ENCODE measurements around the gene CRIP2. TPM values are rescaled to one million over a fixed set of nuclear protein-coding genes. Genes with fewer than 3 reads are reported as not detected.

Gene CRIP2
- total and polyA plus RNA-seq, 9 of the 15 experiments (the other 6 are each of a cell fraction or from before 2014, with no cell fraction given), result 0.18 to 2.0 (median 0.69) TPM; not detected in 1

DNA sequence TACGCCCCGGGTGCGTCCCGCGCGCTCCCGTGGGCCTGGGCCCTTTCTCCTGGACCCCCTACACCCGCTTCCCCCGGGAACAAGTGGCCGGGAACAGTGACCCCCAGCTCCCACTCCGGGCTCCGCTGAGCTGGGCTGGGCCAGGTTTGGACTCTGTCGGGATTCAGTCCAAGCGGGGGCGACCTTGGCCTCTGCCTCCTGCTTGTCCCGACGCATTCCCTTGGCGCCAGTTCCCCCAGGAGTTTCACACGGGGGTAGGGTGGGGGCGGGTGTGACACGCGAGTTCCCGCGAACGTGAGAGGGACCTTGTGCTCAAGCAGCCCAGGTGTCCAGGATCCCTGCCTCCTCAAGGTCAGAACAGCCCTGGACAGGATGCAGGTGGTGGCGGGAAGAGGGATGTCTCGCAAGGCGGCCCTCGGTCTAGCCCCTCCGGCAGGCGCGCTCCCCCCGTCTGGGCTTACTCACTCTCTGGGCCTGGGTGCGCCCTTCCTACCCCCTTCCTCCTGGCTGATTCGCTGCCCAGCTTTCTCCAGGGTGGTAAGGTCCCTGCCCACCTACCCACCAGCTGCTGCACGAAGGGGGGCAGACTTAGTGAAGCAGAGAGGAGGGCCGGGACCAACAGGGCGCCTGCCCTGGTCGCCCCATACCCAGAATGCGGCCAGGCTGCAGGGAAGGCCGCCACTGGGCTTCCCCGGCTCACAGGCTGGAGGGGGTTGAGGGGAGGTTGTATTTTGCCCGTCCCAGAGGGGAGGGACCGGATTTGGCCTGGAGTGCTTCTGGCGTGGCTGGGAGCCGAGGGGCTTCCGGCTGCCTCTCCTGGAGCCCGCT is 862 bp downstream of the CRIP2 start:
- FAIRE-seq, result no peak
- Histone ChIP-seq H3K9ac (ENCODE audit: insufficient read depth in 1 of 2, low read depth in 2 of 2, low read length in 2 of 2) (no peak overlapping the region; a peak in 1 of 4 replicates), H3K36me3 (ENCODE audit: control insufficient read depth, insufficient read depth, low read length) (no peaks in the 10 kb centered on the region), H3K79me2 (ENCODE audit: control insufficient read depth, insufficient read depth, low read length) (no peaks in the 10 kb centered on the region), H3K4me1 (replicated peaks in 1 of 2; ENCODE audit: control insufficient read depth in 2 of 2, insufficient read depth in 2 of 2, low read length in 2 of 2) (peaks cover 0 to 92% of the 10 kb centered on the region in 2 experiments; a peak in 2 of 5 replicates), H2AFZ (ENCODE audit: low read depth, low read length) (no peak overlapping the region), H3K4me3 (no peak overlapping the region; the same call in 1 of the 2 replicates), H3K9me3 (replicated peaks; ENCODE audit: control insufficient read depth, insufficient read depth, low read depth, low read length) (no peaks in the 10 kb centered on the region), H3K4me2 (ENCODE audit: insufficient read depth, low read length) (no peak overlapping the region), H3K9me1 (ENCODE audit: control insufficient read depth, insufficient read depth, low read length) (no peaks in the 10 kb centered on the region), H3K27ac (ENCODE audit: extremely low read depth, low read depth, low read length) (no peak overlapping the region), H3K27me3 (ENCODE audit: control insufficient read depth in 2 of 2, insufficient read depth in 2 of 2, low read length in 2 of 2) (peaks cover 0 to 7% of the 10 kb centered on the region in 2 experiments; a peak in 1 of 5 replicates), H4K20me1 (replicated peaks; ENCODE audit: control insufficient read depth, insufficient read depth, low read length) (no peaks in the 10 kb centered on the region; the same call in 1 of the 2 replicates)
- in situ Hi-C loops (cut with MboI), result no loop called here
- intact Hi-C loops (cut with micrococcal nuclease), result loop anchor here (10.0 kb wide), 1 partner anchor 49 kb away; the partner anchor contains the start of gene TMEM121
- WGBS (ENCODE audit: insufficient coverage, low coverage, missing lambda C conversion rate), result 34% methylated on average over 8 of the region's 48 CpGs
- ChIA-PET CTCF (ENCODE audit: low intra/inter-chr PET ratio) (interaction anchor here (0.7 kb wide), 1 partner anchor 564 kb away, joined by 3 read pairs; no protein-coding TSS in a partner anchor), POLR2A (no interaction called here)
- no peak for ATAC-seq
- DNase-seq (ENCODE audit: extremely low read depth in 1 of 4, low spot score in 3 of 4), result no peak
- BruUV-seq (replicated peaks), result no TSS peak
- TF ChIP-seq ZNF311 (CRISPR knock-in tag; IDR thresholded peaks at IDR 0.05), result no peak
- no peak for TF ChIP-seq SIRT6 (IDR thresholded peaks at IDR 0.05; ENCODE audit: low read depth, low read length)
- no peak for TF ChIP-seq MTA2 (IDR thresholded peaks at IDR 0.05; ENCODE audit: low read depth)
- TF ChIP-seq, protein P1, sequence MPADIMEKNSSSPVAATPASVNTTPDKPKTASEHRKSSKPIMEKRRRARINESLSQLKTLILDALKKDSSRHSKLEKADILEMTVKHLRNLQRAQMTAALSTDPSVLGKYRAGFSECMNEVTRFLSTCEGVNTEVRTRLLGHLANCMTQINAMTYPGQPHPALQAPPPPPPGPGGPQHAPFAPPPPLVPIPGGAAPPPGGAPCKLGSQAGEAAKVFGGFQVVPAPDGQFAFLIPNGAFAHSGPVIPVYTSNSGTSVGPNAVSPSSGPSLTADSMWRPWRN (IDR thresholded peaks at IDR 0.05; ENCODE audit: low read depth), result no peak
- no peak for TF ChIP-seq NCOA2 (IDR thresholded peaks at IDR 0.05; ENCODE audit: partially characterized antibody in 2 of 2)
- no peak for TF ChIP-seq ZNF140 (CRISPR knock-in tag; IDR thresholded peaks at IDR 0.05)
- TF ChIP-seq ELF1 (tag; IDR thresholded peaks at IDR 0.05), result no peak
- TF ChIP-seq ZNF436 (CRISPR knock-in tag; IDR thresholded peaks at IDR 0.05), result no peak
- TF ChIP-seq ZNF77 (CRISPR knock-in tag; IDR thresholded peaks at IDR 0.05), result no peak
- TF ChIP-seq ZNF445 (CRISPR knock-in tag; IDR thresholded peaks at IDR 0.05; ENCODE audit: low read depth), result no peak
- TF ChIP-seq, protein P2, sequence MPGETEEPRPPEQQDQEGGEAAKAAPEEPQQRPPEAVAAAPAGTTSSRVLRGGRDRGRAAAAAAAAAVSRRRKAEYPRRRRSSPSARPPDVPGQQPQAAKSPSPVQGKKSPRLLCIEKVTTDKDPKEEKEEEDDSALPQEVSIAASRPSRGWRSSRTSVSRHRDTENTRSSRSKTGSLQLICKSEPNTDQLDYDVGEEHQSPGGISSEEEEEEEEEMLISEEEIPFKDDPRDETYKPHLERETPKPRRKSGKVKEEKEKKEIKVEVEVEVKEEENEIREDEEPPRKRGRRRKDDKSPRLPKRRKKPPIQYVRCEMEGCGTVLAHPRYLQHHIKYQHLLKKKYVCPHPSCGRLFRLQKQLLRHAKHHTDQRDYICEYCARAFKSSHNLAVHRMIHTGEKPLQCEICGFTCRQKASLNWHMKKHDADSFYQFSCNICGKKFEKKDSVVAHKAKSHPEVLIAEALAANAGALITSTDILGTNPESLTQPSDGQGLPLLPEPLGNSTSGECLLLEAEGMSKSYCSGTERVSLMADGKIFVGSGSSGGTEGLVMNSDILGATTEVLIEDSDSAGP (CRISPR knock-in tag; IDR thresholded peaks at IDR 0.05), result no peak
- TF ChIP-seq, protein P3, sequence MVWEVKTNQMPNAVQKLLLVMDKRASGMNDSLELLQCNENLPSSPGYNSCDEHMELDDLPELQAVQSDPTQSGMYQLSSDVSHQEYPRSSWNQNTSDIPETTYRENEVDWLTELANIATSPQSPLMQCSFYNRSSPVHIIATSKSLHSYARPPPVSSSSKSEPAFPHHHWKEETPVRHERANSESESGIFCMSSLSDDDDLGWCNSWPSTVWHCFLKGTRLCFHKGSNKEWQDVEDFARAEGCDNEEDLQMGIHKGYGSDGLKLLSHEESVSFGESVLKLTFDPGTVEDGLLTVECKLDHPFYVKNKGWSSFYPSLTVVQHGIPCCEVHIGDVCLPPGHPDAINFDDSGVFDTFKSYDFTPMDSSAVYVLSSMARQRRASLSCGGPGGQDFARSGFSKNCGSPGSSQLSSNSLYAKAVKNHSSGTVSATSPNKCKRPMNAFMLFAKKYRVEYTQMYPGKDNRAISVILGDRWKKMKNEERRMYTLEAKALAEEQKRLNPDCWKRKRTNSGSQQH (CRISPR knock-in tag; IDR thresholded peaks at IDR 0.05), result no peak
- TF ChIP-seq ZC3H4 (CRISPR knock-in tag; IDR thresholded peaks at IDR 0.05; ENCODE audit: borderline replicate concordance), result no peak
- TF ChIP-seq, protein P4, sequence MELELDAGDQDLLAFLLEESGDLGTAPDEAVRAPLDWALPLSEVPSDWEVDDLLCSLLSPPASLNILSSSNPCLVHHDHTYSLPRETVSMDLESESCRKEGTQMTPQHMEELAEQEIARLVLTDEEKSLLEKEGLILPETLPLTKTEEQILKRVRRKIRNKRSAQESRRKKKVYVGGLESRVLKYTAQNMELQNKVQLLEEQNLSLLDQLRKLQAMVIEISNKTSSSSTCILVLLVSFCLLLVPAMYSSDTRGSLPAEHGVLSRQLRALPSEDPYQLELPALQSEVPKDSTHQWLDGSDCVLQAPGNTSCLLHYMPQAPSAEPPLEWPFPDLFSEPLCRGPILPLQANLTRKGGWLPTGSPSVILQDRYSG (tag; conservative IDR thresholded peaks at IDR 0.05; ENCODE audit: low read depth), result no peak
- TF ChIP-seq NCOA1 (IDR thresholded peaks at IDR 0.05; ENCODE audit: low read depth), result no peak
- TF ChIP-seq IRF2 (CRISPR knock-in tag; IDR thresholded peaks at IDR 0.05), result no peak
- TF ChIP-seq RB1 (IDR thresholded peaks at IDR 0.05; ENCODE audit: low read depth), result no peak
